K562 (cell line): ENCODE results near the gene GCN1. TPM values are rescaled to one million over a fixed set of nuclear protein-coding genes. Genes with fewer than 3 reads are reported as not detected.

ENCODE experiments used
- ATF3 ChIP-seq, 2 experiments: fragments of 450-650 bp in 1 of 2; sonication (generic) in 1 of 2; formaldehyde crosslinking in 1 of 2; IDR thresholded peaks in 1 of 2; conservative IDR thresholded peaks in 1 of 2; 2 replicates each; pipeline versions ENCODE4 v1.6.1 to v1.8.1; 2016 to 2023; ENCODE audit warnings: mild to moderate bottlenecking in 2 of 2, moderate library complexity in 2 of 2, inconsistent platforms in 1 of 2, missing genetic modification reagents in 1 of 2
- CHAMP1 ChIP-seq: fragments of 450-650 bp; IDR thresholded peaks from 2 replicates; pipeline ENCODE4 v1.6.1; 2016; ENCODE audit warnings: mild to moderate bottlenecking
- CHCHD3 ChIP-seq: fragments of 250-450 bp; sonication (Bioruptor Pico); IDR thresholded peaks from 2 replicates; pipeline ENCODE4 v2.1.2; 2022; ENCODE audit warnings: mild to moderate bottlenecking
- CREM ChIP-seq: IDR thresholded peaks from 2 replicates; pipeline ENCODE4 v1.6.1; 2014; ENCODE audit warnings: antibody characterized with exemption, low read depth
- EGR1 ChIP-seq: fragments of 450-650 bp; conservative IDR thresholded peaks from 2 replicates; pipeline ENCODE4 v1.6.1; 2017; ENCODE audit warnings: mild to moderate bottlenecking
- ESRRB ChIP-seq: fragments of 250-450 bp; sonication (Bioruptor Pico); IDR thresholded peaks from 2 replicates; pipeline ENCODE4 v1.5.0; 2020; ENCODE audit warnings: mild to moderate bottlenecking, moderate library complexity, borderline replicate concordance
- ETV1 ChIP-seq: fragments of 450-650 bp; conservative IDR thresholded peaks from 2 replicates; pipeline ENCODE4 v1.6.1; 2016; ENCODE audit warnings: missing genetic modification characterization, control low read depth, low read depth, missing compliant biosample characterization
- NFE2 ChIP-seq: IDR thresholded peaks from 2 replicates; pipeline ENCODE4 v1.6.1; 2014; ENCODE audit warnings: antibody characterized with exemption, low read depth
- POLR2A ChIP-seq: fragments of 450-650 bp; conservative IDR thresholded peaks from 2 replicates; pipeline ENCODE4 v1.6.1; 2016
- SMARCB1 ChIP-seq: IDR thresholded peaks from 2 replicates; pipeline ENCODE4 v1.6.1; 2011; ENCODE audit warnings: improper control_type of control experiment, low read depth; ENCODE audit not compliant: insufficient read length
- TBL1XR1 ChIP-seq, 2 experiments: IDR thresholded peaks; 2 replicates each; pipeline ENCODE4 v1.6.1; 2012; ENCODE audit warnings: improper control_type of control experiment in 2 of 2, low read length in 2 of 2, mild to moderate bottlenecking in 1 of 2
- TCF15 ChIP-seq: fragments of 250-450 bp; sonication (Bioruptor Pico); IDR thresholded peaks from 2 replicates; pipeline ENCODE4 v1.8.0; 2022; ENCODE audit warnings: moderate library complexity, mild to moderate bottlenecking, inconsistent platforms
- U2AF1 ChIP-seq: fragments of 200-400 bp; formaldehyde crosslinking; optimal IDR thresholded peaks from 2 replicates; pipeline ENCODE3; 2017; ENCODE audit warnings: mild to moderate bottlenecking, low read depth, low read length, moderate library complexity
- UBTF ChIP-seq, 2 experiments: IDR thresholded peaks; 2 replicates each; pipeline ENCODE4 v1.6.1; 2012; ENCODE audit warnings: improper control_type of control experiment in 2 of 2, low read depth in 2 of 2, low read length in 2 of 2, borderline replicate concordance in 1 of 2
- VEZF1 ChIP-seq: fragments of 200-800 bp; sonication (Bioruptor generic); IDR thresholded peaks from 2 replicates; pipeline ENCODE4 v1.6.1; 2017; ENCODE audit warnings: missing genetic modification characterization, missing compliant biosample characterization
- WHSC1 ChIP-seq: IDR thresholded peaks from one replicate; pipeline ENCODE4 v1.6.1; 2012; ENCODE audit warnings: low read length, control low read depth, inconsistent platforms
- ZBTB1 ChIP-seq: sonication (generic); formaldehyde crosslinking; IDR thresholded peaks from 2 replicates; pipeline ENCODE4 v1.8.1; 2023; ENCODE audit warnings: missing genetic modification reagents, low read depth, mild to moderate bottlenecking, borderline replicate concordance
- ZNF354B ChIP-seq: fragments of 250-450 bp; sonication (Bioruptor Pico); IDR thresholded peaks from 2 replicates; pipeline ENCODE4 v1.4.0; 2020
- ZNF830 ChIP-seq: fragments of 250-450 bp; sonication (Bioruptor Pico); IDR thresholded peaks from 2 replicates; pipeline ENCODE4 v1.5.0; 2021; ENCODE audit warnings: mild to moderate bottlenecking
- polyA plus RNA-seq, 8 experiments: library from polyadenylated mRNA; depleted of rRNA in 4 of 8; stranded (reverse) in 5 of 8; unstranded in 3 of 8; fragments of >200 nt; fragmentation: Nextera tagmentation in 2 of 8; fragmentation: Illumina TruSeq in 1 of 8; extraction: Ambion mirVana in 2 of 8; extraction: Trizol in 1 of 8; gene quantifications; 2 replicates each; pipeline versions ENCODE4 v1.2.1 to v1.2.3, GENCODE V29; 2011 to 2014; ENCODE audit warnings: inconsistent platforms in 1 of 8, missing spikeins in 1 of 8
- total RNA-seq, 7 experiments: library from RNA; depleted of rRNA in 6 of 7; stranded (reverse); fragments of >200 nt in 6 of 7; fragmentation: Illumina TruSeq in 2 of 7; extraction: Trizol in 2 of 7; gene quantifications; 2 replicates each; pipeline versions ENCODE4 v1.2.1 to v1.2.3, GENCODE V29; 2011 to 2021; ENCODE audit warnings: low replicate concordance in 1 of 7

Gene GCN1
- total and polyA plus RNA-seq, 9 of the 15 experiments (the other 6 are each of a cell fraction or from before 2014, with no cell fraction given), result 11.9 to 190 (median 51.7) TPM

- TF ChIP-seq CHAMP1 (no peak), SMARCB1 (no peak), WHSC1 (no peak), EGR1 (no peak), ZNF830 (CRISPR knock-in tag) (0 out of 2 replicates have a peak, but pooled peaks have one; percentile 17), ZNF354B (CRISPR knock-in tag) (no peak), ATF3 (IDR thresholded peaks at IDR 0.05) (no peak), ATF3 (CRISPR knock-in tag; conservative IDR thresholded peaks at IDR 0.05) (no peak), UBTF (IDR thresholded peaks at IDR 0.05; ENCODE audit: borderline replicate concordance in 1 of 2, low read depth in 2 of 2, low read length in 2 of 2) (peak in 1 of 2 experiments; percentile 48; a peak in 2 of 4 replicates), NFE2 (peak; percentile 58), TBL1XR1 (IDR thresholded peaks at IDR 0.05; ENCODE audit: low read length in 2 of 2) (no peak), ZBTB1 (CRISPR knock-in tag) (peak; percentile 29; the same call in 1 of the 2 replicates), ESRRB (CRISPR knock-in tag) (no peak), CHCHD3 (CRISPR knock-in tag) (peak; percentile 53; the same call in 1 of the 2 replicates), POLR2A (peak; percentile 90), CREM (peak; percentile 57; the same call in 1 of the 2 replicates), ETV1 (tag) (0 out of 2 replicates have a peak, but pooled peaks have one; percentile 13), U2AF1 (no peak), TCF15 (CRISPR knock-in tag) (no peak), VEZF1 (CRISPR knock-in tag) (peak; percentile 96)
Measured at GRCh38 chr12:120116792-120117651, 77.5 kb downstream of the GCN1 start (continued).
